ENCODE data around the gene APCDD1.

DNA sequence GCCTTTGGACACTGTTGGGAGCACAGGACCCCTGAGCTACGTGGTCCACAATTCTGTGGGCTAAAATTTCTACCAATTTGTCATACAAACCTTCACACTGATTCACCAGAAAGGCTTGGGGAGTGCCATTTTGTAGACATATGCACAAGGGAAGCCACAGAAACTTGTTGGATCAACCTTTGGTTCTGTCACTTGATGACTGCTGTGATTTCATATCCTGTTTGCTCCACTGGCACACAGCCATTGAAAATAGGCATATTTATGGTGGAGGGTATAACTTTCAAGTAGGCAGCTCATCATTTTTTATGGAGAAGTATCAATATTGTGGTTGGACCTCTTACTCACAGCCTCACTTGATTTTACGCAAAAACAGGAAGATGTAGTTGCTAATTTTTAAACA, 81.8 kb downstream of the APCDD1 start:
- TF ChIP-seq CTCF (conservative IDR thresholded peaks at IDR 0.05 in 1 of 2, IDR thresholded peaks at IDR 0.05 in 1 of 2; ENCODE audit: low read depth in 1 of 2, low read length in 2 of 2) (no peak), EZH2 (IDR thresholded peaks at IDR 0.05; ENCODE audit: low read length, missing control alignments) (no peak)
